ENCODE data around the gene EXOC3L4.

EXOC3L4 gene

DNA sequence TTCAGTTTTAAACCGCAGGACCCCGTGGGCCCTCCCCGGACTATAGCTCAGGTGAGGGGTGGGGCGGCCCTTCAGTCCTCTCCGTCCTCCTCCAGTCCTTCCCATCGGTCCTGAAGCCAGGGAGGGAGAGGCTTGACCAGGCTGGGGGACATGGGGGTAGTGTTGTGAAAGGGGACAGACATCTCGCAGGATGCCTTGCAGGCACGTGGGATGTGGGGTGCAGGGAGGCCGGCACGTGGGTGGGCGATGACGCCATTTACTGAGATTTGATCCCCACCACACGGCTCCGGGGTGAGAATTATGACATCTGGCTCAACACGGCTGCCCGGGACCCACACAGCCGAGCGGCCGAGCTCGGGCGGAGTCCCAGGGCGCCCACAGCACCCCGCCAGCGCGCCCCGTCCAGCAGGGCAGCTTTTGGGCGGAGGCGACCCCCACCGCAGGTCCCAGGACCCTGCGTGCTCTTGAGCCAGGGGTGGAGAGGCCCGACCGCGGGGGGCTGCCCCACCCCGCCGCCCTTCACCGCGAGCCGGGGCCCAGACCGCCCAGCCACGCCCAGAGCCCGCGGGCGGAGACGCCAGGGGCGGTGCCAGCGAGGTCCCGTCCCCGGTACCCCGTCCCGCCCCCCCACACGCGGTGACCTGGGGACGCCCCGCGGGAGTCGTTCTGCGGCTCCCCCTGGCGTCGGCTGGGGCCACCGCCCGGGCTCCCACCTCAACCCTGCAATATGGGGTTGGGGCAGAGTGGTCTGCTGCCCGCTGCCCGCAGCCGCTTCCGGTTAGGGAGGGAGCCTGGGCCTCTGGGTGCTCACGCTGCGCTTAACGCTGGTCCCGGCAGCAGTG, 3.3 kb upstream of the EXOC3L4 start:
- peak; percentile 50 to 68 for DNase-seq (ENCODE audit: low read depth in 2 of 2)

DNA sequence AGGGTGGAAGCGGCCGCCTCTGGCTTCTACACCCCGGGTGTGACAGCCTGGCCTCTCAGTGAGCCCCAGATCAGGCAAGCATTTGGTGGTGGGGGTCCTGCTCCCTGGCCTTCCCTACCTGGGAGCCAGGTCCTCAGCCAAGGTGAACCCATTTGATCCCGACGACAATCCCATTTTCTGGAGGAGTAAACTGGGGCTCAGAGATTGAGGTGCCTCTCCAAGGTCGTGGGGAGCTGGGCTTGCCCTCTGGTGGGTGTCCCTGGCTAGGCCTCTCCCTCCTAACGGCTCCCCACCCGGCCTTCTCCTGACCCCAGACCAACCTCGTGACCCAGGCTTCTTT, 2.7 kb upstream of the EXOC3L4 start:
- no peak for DNase-seq (ENCODE audit: low read depth in 2 of 2)

DNA sequence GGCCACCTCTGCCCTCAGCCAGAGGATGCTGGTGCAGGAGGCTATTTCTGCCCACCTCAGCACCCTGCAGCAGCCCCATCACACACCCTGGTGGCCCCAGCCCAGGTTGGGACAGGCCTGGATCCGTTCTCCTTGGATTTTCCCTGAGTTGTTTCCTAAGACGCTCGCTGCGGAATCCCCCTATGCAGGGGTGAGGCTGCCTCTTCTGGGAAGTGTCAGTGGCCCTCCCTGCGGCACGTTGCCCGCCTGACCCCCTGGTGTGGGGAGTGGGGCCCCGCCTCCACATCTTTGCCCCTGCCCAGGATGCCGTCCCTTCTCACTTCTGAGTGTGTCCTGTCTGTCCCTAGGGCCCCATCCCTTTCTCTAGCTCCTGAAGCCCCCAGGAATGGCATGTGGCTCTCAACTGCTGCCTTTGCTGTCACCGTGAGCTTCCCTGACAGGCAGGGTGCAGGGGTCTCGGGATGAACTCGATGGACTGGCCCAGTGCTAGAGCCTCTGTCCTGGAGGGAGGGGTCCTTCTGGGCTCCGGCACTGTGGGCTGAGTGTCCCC, 594 bp upstream of the EXOC3L4 start:
- no peak for DNase-seq (ENCODE audit: low read depth in 2 of 2)

DNA sequence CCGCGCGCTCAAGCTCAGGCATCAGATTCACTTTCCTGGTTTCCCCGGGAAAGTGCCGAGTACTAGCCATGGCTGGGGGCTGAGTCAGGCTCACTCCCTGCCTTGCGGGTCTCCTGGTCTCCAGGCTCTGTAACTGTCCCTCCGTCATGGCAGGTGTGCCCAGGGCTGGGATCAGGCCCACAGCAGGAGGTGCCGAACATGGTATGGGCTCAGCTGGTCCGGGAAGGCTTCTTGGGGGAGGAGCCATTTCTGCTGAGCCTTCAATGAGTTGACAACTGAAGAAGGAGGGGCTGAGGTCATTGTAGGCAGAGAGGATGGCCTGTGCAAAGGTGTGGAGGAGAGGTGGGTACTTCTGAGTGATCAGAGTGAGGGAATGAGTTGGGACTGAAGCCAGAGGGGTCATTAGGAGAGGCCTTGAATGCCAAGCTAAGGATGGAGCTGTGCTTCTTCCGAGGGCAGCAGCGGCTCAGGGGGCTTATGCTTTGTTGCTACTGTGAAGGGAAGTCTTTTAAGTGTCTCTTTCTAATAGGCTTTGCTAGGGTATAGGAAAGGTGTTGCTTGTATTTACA, 769 bp downstream of the EXOC3L4 start:
- no peak for DNase-seq (ENCODE audit: low read depth in 2 of 2)

DNA sequence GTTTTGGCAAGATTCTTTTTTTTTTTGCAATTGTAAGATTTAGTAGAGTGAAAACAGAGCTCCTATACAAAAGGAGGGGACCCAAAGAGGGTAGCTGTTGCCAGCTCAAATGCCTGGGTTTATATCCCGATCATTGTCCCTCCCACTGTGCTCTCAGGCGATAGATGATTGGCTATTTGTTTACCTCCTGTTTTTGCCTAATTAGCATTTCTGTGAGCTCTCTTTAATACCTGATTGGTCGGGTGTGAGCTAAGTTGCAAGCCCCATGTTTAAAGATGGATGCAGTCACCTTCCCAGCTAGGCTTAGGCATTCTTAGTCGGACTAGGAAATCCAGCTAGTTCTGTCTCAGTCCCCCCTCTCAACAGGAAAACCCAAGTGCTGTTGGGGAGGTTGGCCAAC, 1.9 kb downstream of the EXOC3L4 start:
- DNase-seq (ENCODE audit: low read depth in 2 of 2): no peak

DNA sequence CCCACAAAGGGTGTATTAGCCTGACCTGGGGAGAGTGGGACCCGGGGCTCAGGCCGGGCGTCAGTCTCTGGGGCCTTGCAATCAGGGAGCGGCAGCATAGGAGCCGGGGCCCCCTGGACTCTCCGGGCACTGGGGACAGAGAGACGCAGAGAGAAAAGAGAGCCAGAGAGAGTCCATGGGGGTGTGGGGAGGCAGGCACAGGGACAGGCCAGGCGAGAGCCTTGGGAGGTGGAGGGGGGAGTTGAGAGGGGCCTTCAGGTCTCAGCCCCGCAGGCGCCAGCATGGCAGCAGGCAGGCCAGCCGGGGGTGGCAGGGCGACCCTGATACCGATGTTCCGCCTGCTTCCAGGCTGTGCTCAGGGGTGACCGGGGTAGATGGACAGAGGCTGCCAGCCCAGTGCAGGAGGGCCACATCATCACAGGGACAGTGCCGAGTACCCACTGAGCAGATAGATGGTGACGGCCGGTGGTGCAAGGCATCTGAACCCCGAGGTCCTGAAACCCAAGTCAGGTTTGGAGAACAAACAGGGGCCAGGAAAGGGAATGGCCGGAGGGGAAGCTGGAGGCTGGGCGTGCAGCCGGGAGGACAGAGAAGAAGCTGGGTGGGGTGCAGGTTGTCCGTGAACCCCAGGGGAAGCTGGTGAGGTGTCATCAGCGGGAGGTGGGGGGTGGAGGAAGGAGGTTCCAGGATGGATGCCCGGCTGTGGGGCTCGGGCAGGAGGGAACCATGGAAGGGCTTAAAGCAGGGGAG, 2.9 kb downstream of the EXOC3L4 start:
- DNase-seq (ENCODE audit: low read depth in 2 of 2): no peak

DNA sequence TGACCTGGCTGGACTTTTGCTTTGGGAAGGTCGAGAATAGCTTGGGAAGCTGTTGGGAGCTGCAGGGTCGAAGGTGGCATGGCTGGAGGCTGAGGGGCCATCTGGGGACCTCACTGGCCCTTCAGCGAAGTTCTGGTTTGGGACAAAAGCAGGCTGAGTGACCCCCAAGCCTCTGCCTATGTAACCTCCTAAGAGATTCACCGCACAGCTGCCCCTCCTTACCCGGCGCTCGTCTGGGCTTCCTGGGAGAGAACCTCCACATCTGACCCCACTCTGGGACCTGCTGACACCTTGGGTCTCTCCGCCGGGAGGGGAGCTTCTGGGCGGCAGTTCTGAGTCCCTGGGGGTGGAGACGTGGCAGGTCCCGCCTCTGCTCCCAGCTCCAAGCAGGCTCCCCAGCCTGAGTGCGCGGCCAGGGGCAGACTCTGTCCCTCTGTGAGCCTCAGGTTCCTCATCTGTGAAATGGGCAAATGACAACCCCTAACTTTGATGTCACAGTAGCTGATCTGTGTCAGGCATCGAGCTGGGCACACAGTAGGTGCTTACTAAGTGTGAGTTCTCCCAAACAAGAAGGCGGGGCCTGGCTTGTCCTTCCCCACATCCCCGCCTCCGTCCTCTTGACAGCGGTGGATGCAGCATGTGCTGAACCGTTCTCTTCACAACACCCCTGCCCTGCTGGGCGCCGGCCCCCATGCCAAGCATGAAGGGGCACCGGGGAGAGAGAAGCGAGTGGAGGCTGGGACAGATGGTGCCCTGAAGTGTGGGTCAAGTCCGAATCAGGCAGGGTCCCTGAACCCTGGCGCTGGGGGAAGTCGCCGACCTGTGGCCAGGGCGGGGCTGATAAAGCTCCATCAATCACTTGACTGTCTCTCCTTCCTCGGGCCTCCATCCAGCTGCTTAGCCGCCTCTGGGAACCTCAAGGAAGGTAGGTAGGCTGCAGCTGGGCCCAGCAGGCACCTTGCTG, 3.8 kb downstream of the EXOC3L4 start:
- no peak for DNase-seq (ENCODE audit: low read depth in 2 of 2)

DNA sequence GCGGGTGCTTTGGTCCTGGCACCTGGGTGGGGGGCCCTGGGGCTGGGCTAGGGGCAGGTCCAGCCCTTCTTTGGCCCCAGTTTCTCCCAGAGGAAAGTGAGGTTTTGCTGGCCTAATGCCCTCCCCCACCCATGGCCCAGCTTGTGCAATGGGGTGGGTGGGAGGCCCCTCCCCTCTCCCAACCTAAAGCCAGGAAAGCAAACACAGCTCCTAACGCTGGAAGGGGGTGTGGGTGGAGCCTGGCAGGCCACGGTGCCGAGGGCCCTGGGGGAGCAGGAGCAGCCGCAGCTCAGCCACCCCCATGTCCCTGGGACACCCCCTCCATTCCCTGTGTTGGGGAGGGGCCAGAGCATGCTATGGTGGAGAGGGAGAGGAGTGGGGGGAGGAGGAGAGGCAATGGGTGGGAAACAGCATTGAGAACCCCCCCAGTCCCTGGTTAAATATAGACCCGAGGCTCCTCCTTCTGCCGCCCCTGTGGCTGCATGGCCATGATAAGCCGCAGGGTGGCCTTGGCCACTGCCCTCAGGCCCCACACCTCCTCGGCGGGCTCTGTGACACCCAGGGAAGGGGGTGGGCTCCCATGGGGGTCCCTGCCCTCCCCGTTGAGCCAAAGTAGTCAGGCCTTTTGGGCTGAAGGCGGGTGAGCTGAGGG, 4.7 kb downstream of the EXOC3L4 start:
- no peak for DNase-seq (ENCODE audit: low read depth in 2 of 2)

DNA sequence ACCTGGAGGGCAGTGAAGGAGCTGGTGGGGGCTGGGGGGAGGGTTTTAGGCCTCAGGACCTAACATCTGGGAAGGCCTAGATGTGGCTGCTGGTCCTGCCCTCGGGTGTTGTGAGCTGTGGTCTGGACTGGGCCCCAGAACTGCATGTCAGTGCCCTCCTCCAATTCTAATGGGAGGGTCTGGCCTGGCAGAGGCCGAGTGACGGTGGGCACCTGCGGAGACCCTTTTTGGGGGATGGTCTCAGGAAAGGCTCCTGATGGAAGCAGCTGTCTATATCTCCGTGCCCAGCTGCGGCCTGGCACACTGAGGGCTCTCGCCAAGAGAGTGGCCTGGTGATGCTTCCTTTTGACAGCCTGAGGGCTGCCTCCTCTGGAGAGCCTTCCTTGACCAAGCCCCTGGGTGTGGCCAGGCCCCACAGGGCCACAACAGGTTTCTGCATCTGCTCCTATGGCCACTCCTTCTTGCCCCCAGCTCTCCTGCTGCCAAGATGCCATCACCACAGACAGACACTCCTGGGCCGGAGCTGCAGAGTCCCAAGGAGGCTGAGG, 5.3 kb downstream of the EXOC3L4 start:
- DNase-seq (ENCODE audit: low read depth in 2 of 2): no peak

DNA sequence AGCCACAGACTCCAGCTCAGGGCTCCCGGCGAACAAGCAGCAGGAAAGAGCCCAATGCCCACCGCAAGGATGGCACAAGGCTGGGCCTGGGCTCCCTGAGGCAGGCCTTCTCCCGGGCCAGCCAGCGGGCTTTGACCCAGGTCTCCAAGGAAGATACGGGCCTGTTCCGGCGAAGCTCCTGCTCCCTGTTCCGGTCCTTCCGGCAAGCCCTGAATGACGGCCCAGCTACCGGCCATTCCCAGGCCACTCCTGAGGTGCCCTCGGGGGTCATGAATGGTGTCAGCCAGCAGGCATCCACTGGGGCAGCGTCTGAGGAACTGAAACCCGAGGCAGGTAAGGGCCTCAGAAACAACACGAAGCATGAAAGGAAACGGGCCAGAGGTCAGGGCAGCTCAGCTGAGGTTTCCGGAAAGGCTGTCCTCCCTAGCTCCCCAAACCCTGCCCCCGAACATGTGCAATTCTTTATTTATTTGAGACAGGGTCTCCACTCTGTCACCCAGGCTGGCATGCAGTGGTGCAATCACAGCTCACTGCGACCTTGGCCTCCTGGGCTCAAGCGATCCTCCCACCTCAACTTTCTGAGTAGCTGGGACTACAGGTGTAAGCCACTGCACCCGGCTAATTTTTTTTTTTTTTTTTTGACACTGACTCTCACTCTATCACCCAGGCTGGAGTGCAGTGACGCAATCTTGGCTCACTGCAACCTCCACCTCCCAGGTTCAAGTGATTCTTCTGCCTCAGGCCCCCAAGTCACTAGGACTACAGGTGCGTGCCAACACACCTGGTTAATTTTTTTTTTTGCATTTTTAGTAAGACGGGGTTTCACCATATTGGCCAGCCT, 6.0 kb downstream of the EXOC3L4 start:
- no peak for DNase-seq (ENCODE audit: low read depth in 2 of 2)

DNA sequence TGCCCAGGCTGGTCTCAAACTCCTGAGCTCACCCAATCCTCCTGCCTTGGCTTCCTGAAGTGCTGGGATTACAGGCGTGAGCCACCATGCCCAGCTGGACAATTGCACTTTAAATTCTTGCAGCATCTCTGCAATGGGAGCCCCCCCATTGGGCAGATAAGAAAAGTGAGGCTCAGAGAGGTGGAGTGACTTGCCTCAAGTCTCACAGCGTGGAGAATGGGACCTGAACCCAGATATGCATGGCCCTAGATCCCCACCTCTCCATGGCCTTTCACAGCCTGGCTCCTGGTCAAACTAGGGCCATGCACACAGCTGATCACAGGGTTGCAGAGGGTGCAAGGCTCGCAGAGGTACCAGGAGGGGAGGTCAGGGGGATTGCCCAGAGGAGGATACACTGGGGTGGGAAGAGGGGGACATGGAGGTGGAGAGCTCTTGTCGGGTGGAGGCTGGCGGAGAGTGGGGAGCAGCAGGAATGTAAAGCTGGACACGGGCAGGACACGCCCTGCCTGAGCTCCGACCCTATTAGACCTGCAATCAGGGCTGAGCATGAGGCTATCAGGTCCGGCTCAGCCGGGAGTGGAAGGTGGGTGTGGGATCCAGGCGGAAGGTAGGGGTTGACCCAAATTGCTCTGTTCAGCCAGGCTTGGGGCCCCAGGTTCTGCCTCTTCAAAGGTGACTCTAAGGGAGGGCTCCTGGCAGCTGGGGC, 6.9 kb downstream of the EXOC3L4 start:
- no peak for DNase-seq (ENCODE audit: low read depth in 2 of 2)

DNA sequence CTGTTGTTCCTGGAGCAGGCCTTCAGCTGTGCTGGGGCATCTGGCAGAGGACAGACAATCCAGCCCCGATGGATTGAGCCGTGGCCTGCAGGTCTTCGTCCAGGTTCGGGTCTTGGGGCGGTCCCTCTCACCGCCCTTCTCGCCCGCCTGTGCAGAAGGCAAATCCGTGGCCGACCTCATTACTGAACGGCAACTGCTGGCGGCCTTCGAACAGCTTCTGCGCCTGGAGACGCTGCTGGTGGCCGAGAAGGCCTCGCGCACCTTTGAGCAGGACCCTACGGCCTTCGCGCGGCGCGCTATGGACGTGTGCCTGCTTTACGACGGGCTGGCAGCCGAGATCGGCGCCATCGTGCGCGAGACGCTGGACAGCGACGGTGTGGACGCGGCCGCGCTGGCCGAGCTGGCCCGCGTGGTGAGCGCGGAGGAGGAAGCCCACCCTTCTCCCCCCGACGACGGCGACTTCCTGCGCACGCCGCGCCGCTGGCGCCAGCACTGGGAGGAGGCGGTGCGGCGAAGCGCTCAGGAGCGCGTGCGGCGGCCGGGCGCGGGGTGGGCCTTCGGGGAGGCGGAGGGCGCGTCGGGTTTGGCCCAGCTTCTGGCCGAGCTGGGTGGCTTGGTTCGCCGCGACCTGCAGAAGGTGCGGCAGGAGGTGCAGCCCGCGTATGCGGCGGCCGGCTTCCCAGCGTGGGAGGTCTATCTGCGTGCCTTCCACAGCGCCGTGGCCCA, 7.6 kb downstream of the EXOC3L4 start:
- DNase-seq (ENCODE audit: low read depth in 2 of 2): no peak

DNA sequence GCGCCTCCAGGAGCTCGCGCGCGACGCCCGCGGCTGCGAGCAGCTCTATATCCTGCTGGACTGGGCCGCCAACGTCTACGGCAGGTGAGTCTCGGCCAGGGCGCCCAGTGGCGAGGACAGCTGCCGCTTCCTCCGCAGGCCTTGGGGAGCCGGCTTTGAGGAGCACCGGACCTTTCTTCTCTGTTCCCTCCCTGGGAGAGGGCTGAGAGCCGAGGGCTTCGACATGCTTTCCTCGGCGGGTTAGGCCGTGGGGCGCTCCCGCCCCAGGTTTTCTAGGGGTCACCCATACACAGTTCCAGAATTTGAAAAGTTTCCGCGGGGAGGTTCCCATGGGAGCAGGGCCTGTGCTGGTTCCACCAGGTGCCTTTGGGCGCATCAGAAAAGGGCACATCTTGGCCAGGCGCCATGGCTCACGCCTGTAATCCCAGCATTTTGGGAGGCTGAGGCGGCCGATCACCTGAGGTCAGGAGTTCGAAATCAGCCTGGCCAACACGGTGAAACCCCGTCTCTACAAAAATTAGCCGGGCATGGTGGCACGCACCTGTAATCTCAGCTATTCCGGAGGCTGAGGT, 8.2 kb downstream of the EXOC3L4 start:
- DNase-seq (ENCODE audit: low read depth in 2 of 2): no peak

DNA sequence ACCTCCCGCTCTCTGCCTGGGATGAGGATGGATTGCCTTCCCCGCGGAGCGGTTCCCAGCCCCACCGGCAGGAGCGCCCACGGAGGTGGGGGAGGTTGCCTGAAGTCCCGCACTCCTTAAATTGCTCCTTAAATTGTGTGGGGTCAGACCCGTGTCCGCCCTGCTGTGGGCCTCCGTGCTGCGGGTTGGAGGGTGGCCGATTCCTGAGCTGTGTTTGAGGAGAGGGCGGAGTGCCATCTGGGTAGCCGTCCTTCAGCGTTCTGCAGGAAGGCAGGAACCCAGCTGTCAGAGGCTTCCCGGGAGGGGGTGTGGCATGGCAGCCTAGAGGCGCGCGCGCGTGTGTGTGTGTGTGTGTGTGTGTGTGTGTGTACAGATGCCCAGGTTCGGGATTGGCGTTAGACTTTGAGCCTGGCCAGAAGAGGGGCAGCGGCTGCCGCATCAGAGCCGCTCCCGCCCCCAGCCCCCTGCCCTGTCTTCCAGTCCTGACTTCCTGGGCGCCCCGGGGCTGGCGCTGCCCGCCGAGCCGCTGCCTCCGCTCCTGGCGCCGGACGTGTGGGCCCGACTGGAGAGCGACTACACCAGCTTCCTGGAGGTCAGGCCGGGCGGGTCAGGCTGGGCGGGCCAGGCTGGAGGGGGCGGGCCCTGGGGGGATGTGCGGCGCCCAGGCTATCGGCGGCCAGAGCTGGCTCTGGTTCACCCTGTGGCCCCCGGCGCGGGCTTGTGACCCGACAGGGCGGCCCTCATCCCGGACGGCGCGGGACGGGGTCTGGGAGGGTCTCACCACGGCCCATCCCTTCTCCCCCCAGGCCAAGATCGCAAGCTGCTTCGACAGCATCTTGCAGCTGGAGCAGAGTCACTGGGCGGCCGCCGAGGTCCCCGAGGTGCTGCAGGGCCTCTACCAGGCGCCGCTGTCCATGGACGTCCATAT, 9.2 kb downstream of the EXOC3L4 start:
- no peak for DNase-seq (ENCODE audit: low read depth in 2 of 2)

DNA sequence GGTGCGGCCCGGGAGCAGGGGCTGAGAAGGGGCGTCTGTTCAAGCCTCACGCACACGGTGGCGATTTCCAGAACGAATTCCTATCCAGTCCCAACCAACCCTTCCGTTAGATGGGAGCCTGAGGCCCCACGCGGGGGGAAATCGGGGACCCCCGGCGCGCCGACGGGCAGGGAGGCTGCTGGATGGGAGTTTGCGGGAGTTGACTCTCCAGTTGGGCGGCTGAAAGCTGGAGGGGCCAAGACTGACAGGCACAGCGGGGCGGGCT, 9.8 kb downstream of the EXOC3L4 start:
- DNase-seq (ENCODE audit: low read depth in 2 of 2): no peak

DNA sequence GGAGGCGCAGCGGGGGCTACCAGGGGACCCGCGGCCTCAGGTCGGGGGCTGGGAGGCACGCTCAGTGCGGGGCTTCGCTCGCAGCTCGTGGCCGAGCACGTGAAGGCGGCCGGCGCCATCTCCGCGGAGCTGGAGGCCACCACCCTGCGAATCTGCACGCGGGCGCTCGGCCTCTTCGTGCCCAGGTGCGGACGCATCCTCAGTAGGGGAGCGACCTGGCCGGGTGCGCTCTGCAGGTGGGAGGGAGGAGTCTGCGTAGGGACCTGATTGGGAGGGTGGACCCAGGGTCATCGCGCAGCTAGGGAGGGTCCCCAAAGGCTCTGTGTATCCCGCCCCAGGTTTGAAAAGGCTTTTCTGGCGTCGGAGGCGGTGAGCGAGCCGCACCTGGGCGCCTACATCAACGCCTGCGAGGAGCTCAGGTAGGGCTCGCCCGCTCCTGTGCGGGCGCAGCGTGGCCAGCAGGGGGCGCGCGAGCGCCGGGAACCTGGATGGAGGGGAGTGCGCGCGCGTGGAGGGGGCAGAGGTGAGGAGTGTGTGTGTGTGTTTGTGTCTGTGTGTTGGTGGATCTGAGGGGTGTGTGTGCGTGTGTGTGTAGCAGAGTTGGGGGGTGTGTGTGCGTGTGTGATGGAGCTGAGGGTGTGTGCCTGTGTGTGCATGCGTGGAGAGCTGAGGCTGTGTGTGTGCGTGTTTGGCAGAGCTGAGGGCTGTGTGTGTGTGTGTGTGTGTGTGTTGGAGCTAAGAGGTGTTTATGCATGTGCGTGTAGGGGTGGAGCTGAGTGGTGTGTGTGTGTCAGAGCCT, 10.3 kb downstream of the EXOC3L4 start:
- DNase-seq (ENCODE audit: low read depth in 2 of 2): peak; percentile 49 to 63

All from stimulated activated CD4-positive, alpha-beta T cell treated with anti-CD3 and anti-CD28 coated beads, Interleukin-1b, Interleukin-23, amount 100 ng/mL, for 1 hour (primary cell).